Peyer's patch (tissue), 4 donors: ENCODE measurements around the gene PRDX5. TPM values are rescaled to one million over a fixed set of nuclear protein-coding genes. Genes with fewer than 3 reads are reported as not detected.

ENCODE experiments used
- DNase-seq, 3 donors: peaks; one replicate each; pipeline ENCODE4 v3.0.0-alpha.2; 2017 to 2019
- H3K27ac ChIP-seq, 4 donors: fragments of 200-600 bp; sonication (generic); one replicate each; pipeline ENCODE4 v1.5.1; 2016 to 2019
- H3K27me3 ChIP-seq, 2 donors: fragments of 200-600 bp; sonication (generic); one replicate each; pipeline ENCODE4 v1.5.1; 2019
- H3K36me3 ChIP-seq, 3 donors: fragments of 200-600 bp; sonication (generic); one replicate each; pipeline ENCODE4 v1.5.1; 2016 to 2019
- H3K4me1 ChIP-seq, 4 donors: fragments of 200-600 bp; sonication (generic); one replicate each; pipeline ENCODE4 v1.5.1; 2016 to 2019
- H3K4me3 ChIP-seq, 4 donors: fragments of 200-600 bp; sonication (generic); 1 replicate in 3 of 4; 2 replicates in 1 of 4; pipeline ENCODE4 v1.5.1; 2016 to 2019; ENCODE audit warnings: mild to moderate bottlenecking in 1 of 4
- H3K9me3 ChIP-seq, 4 donors: fragments of 200-600 bp; sonication (generic); one replicate each; pipeline ENCODE4 v1.5.1; 2016 to 2019; ENCODE audit warnings: mild to moderate bottlenecking in 1 of 4
- CTCF ChIP-seq, 6 experiments: fragments of 450-650 bp in 4 of 6; fragments of 200-600 bp in 2 of 6; sonication (generic) in 1 of 6; IDR thresholded peaks; one replicate each; pipeline ENCODE4 v1.5.1; 2017 to 2019; ENCODE audit warnings: antibody characterized with exemption in 6 of 6, mild to moderate bottlenecking in 3 of 6, moderate library complexity in 1 of 6
- POLR2A ChIP-seq, 2 donors: fragments of 450-650 bp; IDR thresholded peaks; one replicate each; pipeline ENCODE4 v1.5.1; 2017; ENCODE audit warnings: antibody characterized with exemption in 2 of 2, mild to moderate bottlenecking in 2 of 2, moderate library complexity in 2 of 2
- total RNA-seq, 4 donors: library from RNA; depleted of rRNA; stranded (reverse); fragments of >200 nt; gene quantifications; one replicate each; pipeline ENCODE4 v1.1.0, GENCODE V29; 2016

Gene PRDX5
- total RNA-seq, 4 donors from 2014 or later, result 202 to 345 (median 268) TPM

DNA sequence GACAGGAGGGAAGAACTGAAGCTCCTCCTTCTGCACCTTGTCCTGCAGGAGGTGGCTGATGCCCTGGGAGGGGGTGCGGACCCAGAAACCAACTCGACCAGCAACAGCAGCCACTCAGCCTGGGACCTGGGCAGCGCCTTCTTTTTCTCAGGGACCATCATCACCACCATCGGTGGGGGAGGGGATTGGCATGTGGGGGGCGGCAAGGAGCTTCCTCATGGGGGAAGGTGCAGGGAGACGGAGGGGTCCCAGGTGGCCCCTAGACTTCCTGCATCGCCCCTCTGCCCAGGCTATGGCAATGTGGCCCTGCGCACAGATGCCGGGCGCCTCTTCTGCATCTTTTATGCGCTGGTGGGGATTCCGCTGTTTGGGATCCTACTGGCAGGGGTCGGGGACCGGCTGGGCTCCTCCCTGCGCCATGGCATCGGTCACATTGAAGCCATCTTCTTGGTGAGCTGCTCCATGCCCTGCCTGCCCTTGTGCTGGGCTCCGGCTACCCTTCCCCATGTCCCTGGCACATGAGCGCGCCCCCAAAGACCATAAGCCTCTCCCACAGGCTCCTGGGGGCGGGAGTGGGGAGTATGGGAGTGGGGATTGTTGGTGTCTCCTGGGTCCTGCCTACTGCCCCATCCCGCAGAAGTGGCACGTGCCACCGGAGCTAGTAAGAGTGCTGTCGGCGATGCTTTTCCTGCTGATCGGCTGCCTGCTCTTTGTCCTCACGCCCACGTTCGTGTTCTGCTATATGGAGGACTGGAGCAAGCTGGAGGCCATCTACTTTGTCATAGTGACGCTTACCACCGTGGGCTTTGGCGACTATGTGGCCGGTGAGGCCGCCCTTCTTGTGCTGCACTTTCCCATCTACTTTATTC, 20.9 kb upstream of the PRDX5 start:
- peak in 1 of 3 donors; percentile 34 for DNase-seq
- Histone ChIP-seq H3K27ac (no peak overlapping the region), H3K27me3 (peaks cover 0 to 56% of the 10 kb centered on the region in 2 donors), H3K4me1 (peaks cover 0 to 28% (median 23%) of the 10 kb centered on the region in 4 donors), H3K36me3 (no peaks in the 10 kb centered on the region), H3K9me3 (no peaks in the 10 kb centered on the region), H3K4me3 (no peak overlapping the region)
- no peak for TF ChIP-seq CTCF (IDR thresholded peaks at IDR 0.05)
- no peak for TF ChIP-seq POLR2A (IDR thresholded peaks at IDR 0.05)

DNA sequence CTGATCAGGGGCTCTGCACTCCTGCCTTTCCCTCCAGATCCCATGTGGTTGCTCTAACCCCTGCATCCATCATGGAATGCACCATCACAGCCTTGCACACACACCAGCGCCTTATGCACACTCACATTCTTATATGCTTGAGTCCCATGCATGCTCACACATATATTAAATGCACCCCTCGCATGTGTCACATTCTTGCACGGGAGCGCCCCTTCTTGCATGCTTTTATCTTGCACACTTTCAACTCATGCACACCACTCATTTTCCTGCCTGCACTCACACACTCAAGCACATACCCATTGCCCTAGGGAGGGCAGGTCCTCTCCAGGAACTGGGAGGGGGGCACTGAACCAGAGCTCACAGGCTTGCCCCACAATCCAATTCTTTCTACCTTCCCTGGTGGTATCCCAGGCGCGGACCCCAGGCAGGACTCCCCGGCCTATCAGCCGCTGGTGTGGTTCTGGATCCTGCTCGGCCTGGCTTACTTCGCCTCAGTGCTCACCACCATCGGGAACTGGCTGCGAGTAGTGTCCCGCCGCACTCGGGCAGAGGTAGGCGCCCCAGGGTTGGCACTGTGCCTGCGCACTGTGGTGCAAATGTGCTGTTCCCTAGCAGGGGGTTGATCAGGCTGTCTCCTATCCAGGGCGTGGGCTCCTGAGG, 20.1 kb upstream of the PRDX5 start:
- no peak overlapping the region for H3K27ac ChIP-seq
- peaks cover 0 to 21% (median 19%) of the 10 kb centered on the region in 4 donors for H3K4me1 ChIP-seq
- no peak overlapping the region for H3K4me3 ChIP-seq
- H3K9me3 ChIP-seq, result no peaks in the 10 kb centered on the region
- no peaks in the 10 kb centered on the region for H3K36me3 ChIP-seq
- DNase-seq, result peak in 1 of 3 donors; percentile 54
- H3K27me3 ChIP-seq, result peaks cover 0 to 48% of the 10 kb centered on the region in 2 donors
- TF ChIP-seq CTCF (IDR thresholded peaks at IDR 0.05) (no peak), POLR2A (IDR thresholded peaks at IDR 0.05) (no peak)

DNA sequence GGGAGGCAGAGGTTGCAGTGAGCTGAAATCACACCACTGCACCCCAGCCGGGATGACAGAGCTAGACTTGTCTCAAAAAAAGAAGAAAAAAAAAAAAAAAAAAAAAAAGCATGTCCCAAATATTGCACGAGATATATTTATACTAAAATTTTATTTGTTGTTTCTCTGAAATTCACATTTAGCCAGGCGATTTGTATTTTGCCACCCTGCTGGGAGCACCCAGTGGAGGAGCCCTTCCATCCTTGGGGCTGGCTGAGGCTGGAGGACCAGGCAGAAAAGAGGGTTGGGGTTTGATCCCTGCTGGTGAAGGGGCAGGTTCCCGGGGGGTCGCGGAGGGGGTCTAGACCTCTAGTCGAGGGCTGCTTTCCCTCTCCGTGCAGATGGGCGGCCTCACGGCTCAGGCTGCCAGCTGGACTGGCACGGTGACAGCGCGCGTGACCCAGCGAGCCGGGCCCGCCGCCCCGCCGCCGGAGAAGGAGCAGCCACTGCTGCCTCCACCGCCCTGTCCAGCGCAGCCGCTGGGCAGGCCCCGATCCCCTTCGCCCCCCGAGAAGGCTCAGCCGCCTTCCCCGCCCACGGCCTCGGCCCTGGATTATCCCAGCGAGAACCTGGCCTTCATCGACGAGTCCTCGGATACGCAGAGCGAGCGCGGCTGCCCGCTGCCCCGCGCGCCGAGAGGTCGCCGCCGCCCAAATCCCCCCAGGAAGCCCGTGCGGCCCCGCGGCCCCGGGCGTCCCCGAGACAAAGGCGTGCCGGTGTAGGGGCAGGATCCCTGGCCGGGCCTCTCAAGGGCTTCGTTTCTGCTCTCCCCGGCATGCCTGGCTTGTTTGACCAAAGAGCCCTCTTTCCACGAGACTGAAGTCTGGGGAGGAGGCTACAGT, 18.7 kb upstream of the PRDX5 start:
- Histone ChIP-seq H3K9me3 (no peaks in the 10 kb centered on the region), H3K27me3 (peaks cover 0 to 42% of the 10 kb centered on the region in 2 donors), H3K4me3 (peak overlapping the region; percentile 1 to 45 (median 34)), H3K27ac (peak overlapping the region in 1 of 4 donors; percentile 42), H3K4me1 (peaks cover 3 to 29% (median 25%) of the 10 kb centered on the region in 4 donors), H3K36me3 (no peaks in the 10 kb centered on the region)
- peak in 1 of 3 donors; percentile 71 for DNase-seq
- TF ChIP-seq POLR2A (IDR thresholded peaks at IDR 0.05) (no peak), CTCF (IDR thresholded peaks at IDR 0.05) (no peak)

DNA sequence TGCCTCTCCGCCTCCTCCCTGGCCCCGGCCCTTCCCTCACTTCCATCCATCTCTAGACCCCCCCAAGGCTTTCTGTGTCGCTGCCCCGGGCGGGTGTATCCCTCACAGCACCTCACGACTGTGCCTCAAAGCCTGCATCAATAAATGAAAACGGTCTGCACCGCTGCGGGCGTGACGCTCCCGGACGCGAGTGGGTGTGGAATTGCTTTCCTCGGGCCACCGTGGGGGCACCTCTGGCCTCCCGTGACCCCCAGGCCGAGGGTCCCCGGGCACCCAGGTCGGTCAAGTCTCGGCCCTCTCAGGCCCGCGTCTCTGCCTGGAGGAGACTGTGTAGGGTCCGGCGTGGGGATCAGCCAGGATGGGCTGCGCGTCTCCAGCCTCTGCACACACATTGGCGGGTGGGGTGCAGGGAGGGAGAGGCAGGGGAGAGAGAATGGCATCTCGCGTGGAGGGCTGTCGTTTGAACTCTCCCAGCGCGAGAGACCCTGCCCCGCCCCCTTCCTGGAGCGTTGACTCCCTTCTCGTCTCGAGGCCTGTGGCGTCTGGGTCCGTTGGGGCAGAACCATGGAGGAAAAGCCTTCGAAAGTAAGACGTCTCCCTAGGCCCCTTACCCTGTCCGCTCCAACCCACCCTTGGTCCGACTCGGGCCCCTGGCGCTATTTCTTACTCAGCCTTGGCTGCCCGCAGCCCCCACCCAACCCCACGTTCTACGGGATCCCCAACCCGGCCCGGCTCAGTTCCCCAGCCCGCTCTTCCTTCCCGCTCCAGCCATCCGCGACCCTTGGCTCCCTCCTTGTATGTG, 17.9 kb upstream of the PRDX5 start, which contains the start of gene CATSPERZ:
Gene CATSPERZ (plus strand): TSS at position 512 of the 802 bp plus-strand sequence. CDS start 53 bp downstream, at position 565.
- H3K4me1 ChIP-seq, result peaks cover 3 to 29% (median 25%) of the 10 kb centered on the region in 4 donors
- peak within 1 kb of the TSS; percentile 6 to 45 (median 34) for H3K4me3 ChIP-seq
- no peaks in the 10 kb centered on the region for H3K9me3 ChIP-seq
- H3K36me3 ChIP-seq, result no peaks in the 10 kb centered on the region
- H3K27me3 ChIP-seq, result peaks cover 0 to 36% of the 10 kb centered on the region in 2 donors
- DNase-seq, result peak in 1 of 3 donors; percentile 53
- TF ChIP-seq CTCF (IDR thresholded peaks at IDR 0.05), result no peak
- no peak for TF ChIP-seq POLR2A (IDR thresholded peaks at IDR 0.05)
- peak within 1 kb of the TSS in 1 of 4 donors; percentile 42 for H3K27ac ChIP-seq
